Posterior cingulate gyrus (tissue), 11 donors: ENCODE results near the gene HSF4.

Experiments
- DNase-seq, 10 donors: peaks; one replicate each; pipeline versions ENCODE4 v3.0.0 to v3.0.0-alpha.2; 2020 to 2021; ENCODE audit warnings: mixed read lengths in 3 of 10
- intact Hi-C: fragments of 100-400 bp; cut with DNase I; formaldehyde crosslinking; loops from one replicate; pipeline ENCODE4 v1.15.1; 2023

HSF4 gene

DNA sequence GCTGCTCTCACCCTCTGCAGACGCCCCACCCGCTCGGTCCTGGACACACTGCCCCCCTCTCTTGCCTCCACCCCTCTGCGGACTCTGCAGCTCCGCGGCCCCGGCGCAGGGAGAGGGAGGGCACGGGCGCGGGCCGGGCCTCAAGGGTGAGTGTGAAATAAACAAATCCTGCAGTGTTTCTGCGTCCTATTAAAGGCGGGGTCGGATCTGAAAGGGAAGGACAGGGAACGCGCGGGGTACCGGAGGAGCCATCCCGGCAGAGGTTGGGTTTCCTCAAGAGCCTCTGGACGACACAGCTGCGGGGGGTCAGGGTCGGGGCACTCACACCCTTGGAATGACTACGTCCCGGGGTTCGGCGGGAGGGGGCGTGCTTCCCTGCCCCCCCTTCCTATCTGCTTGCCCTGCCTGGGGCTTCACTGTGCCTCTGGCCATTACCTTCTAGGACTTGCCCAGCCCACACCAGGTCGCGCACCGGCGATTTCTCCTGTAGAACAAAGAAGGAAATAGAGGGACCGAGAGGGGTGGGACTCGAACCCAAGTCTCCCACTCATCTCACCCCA, 466 bp upstream of the HSF4 start:
- DNase-seq, result peak in 2 of 10 donors; percentile 45 to 93
- intact Hi-C loops, result no loop called here

DNA sequence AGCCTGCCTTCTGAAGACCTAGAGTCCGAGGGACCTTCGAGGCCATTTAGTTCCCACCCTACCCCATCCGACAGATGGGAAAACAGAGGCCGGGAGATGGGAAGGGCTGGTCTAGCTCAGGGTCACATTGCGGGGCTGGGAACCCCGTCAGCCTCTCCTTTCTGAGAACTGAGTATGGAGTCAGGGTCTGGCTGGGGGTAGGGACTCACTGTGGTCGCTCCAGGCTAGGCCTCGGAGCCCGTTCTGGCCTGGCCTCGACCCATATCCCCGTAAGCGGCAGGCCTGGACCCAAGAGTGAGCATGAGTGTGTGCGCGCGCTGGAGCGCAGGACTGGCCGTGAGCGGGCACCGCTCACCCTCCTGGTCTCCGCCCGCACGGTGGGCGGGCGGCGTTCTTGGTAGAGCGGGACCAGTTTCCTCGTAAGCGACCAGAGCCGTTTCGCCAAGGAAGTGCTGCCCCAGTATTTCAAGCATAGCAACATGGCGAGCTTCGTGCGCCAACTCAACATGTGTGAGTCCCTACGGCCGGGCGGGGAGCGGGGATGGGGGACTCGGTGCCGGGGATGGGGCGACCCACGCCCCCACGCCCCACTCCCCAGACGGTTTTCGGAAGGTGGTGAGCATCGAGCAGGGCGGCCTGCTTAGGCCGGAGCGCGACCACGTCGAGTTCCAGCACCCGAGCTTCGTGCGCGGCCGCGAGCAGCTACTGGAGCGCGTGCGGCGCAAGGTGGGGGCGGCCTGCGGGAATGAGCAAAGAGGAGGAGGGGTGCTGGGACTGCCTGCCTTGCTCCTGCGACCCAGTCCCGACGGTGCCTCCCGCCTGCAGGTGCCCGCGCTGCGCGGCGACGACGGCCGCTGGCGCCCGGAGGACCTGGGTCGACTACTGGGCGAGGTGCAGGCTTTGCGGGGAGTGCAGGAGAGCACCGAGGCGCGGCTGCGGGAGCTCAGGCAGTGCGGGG, 855 bp downstream of the HSF4 start:
- peak in 1 of 10 donors; percentile 86 for DNase-seq
- intact Hi-C loops, result no loop called here

DNA sequence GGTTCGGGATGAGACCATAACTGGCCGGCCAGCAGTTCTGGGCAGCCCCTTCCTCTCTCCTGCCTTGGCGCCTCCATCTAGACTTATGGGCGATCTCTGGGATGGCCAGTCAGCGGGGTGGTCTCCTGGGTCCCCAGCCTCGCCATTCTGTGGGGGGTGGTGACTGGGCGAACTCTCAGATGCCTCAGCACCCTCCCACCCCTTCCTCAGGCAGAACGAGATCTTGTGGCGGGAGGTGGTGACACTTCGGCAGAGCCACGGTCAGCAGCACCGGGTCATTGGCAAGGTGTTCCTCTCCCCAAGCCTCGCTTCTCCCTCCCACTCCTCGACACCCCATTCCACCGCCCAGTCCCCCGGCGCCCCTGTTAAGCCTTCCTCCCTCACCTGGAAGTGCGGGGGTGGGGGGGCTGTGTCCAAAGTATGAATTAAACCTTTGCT, 1.6 kb downstream of the HSF4 start:
- DNase-seq, result no peak
- intact Hi-C loops, result no loop called here

DNA sequence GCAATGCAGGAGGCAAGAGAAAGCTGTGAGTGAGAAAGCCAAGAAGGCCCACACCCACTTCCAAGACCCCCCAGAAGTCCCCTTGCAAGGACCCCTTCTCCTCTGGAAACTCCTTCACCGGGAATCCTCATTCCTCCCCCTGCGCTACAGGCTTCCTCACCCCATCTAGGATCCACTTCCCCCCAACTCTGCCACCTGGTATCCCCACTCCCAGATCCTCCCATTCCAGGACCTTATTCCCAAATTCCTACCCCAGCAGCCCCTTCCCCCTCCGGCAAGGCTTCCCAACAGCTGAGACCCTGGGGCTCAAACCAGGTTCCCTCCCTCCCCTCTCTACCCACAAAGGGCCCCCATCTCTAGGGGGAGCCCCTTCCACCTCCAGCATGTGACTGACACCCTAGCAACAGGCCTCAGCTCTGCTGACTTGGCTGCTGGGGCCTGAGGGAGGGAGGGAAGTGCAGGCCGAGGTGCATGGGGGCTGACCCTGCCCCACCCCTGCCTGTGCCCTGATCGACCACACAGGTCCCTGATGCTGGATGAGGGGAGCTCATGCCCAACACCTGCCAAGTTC, 2.1 kb downstream of the HSF4 start:
- intact Hi-C loops, result no loop called here
- no peak for DNase-seq

DNA sequence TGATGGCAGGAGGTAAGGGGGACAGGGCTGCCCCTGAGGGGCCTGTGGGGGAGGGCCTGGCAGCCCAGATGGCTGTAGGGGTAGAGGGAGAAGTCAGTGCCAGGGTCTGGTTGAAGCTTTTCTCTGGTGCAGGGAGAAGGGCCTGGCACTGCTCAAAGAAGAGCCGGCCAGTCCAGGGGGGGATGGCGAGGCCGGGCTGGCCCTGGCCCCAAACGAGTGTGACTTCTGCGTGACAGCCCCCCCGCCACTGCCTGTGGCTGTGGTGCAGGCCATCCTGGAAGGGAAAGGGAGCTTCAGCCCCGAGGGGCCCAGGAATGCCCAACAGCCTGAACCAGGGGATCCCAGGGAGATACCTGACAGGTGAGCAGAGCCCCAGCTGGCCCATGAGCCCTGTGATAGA, 3.0 kb downstream of the HSF4 start:
- no peak for DNase-seq
- intact Hi-C loops, result no loop called here

DNA sequence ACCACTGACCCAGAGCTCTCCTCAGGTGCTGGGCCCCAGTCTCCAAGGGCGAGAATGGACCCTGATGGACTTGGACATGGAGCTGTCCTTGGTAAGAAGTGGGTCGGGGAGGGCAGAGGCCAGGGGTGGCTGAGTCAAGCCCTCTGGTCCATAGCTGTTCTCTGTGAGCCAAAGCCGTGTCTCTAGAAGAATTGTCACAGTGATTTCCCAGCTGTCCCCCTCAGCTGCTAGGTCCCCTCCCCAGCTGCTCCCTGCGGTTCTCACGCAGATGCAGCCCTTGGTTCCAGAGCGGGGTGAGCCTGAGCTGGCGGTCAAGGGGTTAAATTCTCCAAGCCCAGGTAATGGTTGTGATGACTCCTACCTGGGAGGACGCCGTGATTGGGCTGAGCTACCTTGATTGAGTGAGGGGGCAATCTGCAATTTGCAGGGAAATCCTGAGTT, 4.5 kb downstream of the HSF4 start:
- intact Hi-C loops, result no loop called here
- DNase-seq, result no peak

DNA sequence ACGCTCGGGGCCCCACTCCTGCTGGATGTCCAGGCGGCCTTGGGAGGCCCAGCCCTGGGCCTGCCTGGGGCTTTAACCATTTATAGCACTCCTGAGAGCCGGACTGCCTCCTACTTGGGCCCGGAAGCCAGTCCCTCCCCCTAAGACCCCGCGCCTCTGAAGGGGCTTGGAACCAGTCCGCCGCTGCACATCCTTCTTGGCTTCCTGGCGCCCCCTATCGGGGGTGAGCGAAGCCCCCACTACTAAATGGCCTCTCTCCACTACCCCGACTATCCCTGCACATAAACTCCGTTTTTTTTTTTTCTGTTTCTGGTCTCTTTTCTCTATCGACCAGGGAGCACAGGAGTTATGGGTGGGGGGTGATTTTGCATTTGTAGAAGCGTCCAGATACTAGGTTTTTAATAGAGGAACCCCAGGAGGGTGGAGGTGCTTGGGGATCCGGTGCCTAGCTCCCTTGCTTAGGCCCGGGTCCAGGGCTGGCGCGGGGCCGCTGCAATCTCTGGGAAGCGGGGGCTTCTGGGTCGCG, 5.2 kb downstream of the HSF4 start:
- peak in 1 of 10 donors; percentile 54 for DNase-seq
- intact Hi-C loops, result no loop called here

DNA sequence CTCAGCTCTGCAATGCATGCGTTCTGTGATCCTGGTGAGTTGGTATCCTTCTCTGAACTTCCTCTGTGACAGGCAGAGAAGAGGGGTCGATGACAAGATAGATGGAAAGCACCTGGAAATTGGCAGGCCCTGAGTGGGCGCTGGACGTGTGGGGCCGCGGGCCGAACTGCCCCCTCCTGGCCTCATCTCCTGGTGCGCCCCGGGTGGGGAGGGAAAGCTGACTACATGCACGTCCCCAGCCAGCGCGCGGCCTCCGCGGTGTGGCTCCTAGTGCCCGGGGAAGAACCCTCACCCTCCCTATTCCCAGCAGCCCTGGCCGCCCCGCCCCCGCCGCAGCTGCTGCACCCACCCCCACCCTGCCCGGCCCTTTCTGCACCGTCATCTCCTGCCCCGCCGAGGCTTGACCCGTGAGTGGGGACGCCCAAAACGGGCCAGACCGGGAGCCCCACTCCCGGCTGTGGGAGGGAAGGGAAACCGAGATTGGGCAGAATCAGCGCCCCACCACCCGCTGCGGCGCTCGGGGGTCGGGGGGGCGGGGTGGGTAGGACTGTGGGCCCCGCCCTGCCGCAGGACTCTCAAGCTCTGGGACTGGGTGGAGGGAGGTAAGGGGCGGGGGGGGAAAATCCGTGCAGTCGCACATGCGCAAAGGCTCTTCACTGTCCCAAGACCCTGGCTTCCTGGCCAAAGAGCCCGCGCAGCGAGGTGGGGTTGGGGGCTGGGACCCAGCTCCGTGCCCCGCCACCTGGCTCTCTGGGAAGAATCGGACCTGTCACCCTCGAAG, 5.8 kb downstream of the HSF4 start, which contains the start of gene NOL3:
NOL3 (plus strand) TSS at position 371 of the 781 bp plus-strand sequence.
- DNase-seq, result peak in 7 of 10 donors; percentile 46 to 95 (median 66)
- intact Hi-C loops, result no loop called here

DNA sequence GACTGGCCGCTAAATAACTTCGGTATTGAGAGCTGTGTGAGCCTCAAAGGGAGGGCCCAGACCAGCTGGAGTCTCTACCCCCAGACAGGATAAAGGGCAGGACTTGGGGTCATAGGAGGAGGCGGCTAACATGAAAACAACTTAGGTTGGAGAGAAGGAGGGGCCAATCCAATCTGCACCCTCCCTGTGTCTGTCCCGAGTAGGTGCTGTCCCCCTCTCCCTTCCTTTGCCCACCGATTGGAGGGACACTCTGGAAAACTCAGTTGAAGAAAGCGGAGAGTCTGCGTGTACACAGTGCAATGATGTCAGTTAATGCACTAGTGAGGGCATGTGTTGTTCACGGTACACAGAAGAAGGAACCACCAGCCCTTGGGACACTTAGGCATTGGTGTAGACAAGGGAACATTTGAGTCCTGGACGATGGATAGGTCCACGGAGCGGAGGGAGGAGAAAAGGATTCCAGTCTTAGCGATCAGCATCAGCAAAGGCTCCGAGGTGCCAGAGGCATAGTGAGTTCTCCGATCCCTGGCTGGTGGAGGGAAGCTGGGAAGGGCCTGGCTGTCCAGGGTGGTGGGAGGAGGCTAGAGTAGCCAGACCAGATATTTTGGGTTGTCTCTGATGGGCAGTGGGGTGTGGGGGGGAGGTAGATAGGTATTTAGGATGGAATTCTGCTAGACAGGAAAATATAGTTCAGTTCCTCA, 6.6 kb downstream of the HSF4 start:
- intact Hi-C loops, result no loop called here

DNA sequence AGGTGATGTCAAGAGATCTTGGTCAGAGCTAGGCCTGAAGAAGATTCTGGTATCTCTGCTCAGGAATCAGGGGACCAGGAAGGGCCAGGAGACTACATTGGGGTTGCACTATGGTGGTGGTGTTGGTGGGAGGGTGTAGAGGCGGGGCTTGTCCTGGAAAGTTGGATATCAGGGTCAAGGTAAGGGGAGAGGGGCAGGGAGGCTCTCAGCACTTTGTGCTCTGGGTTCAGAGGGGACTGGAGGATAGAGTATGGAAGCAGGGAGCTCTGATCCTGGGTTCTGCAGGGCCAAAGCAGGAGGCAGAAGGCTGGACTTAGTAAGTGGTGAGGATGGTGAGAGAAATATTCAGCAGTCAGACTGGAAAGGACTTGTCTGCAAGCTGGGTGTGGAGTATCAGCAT, 8.8 kb downstream of the HSF4 start:
- DNase-seq, result no peak

More for the DNA sequence above, 6.6 kb downstream of the HSF4 start:
- no peak for DNase-seq

DNA sequence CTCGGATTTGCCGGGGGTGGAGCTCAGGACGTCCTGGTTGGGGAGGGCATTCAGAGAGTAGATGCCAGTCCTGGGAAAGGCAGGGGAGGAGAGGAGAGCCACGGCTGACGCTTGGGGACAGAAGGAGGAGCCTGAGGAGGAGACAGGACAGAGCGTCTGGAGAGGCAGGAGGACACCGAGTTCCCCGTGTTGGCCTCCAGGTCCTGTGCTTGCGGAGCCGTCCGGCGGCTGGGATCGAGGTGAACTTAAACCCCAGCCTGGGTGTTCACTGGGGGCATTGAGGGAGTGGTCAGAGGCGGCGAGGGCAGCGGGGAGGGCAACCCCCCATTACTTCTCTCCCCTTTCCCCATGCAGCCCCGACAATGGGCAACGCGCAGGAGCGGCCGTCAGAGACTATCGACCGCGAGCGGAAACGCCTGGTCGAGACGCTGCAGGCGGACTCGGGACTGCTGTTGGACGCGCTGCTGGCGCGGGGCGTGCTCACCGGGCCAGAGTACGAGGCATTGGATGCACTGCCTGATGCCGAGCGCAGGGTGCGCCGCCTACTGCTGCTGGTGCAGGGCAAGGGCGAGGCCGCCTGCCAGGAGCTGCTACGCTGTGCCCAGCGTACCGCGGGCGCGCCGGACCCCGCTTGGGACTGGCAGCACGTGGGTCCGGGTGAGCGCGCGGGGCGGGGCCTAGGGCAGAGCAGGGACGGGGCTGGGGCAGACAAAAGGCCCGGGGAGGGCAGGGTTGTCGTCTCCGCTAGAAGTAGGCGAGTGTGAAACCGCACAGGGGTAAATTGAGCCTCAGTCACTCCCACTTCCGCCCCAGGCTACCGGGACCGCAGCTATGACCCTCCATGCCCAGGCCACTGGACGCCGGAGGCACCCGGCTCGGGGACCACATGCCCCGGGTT, 9.5 kb downstream of the HSF4 start:
- intact Hi-C loops, result no loop called here
- DNase-seq, result peak; percentile 61 to 97 (median 85)

More for the DNA sequence above, 8.8 kb downstream of the HSF4 start:
- intact Hi-C loops, result no loop called here

DNA sequence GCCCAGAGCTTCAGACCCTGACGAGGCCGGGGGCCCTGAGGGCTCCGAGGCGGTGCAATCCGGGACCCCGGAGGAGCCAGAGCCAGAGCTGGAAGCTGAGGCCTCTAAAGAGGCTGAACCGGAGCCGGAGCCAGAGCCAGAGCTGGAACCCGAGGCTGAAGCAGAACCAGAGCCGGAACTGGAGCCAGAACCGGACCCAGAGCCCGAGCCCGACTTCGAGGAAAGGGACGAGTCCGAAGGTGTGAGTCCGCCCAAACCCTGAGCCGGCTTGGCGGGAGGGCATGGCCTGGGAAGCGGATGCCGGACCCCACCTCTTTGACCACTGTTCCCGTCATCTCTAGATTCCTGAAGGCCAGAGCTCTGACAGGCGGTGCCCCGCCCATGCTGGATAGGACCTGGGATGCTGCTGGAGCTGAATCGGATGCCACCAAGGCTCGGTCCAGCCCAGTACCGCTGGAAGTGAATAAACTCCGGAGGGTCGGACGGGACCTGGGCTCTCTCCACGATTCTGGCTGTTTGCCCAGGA, 10.2 kb downstream of the HSF4 start:
- DNase-seq, result no peak
- intact Hi-C loops, result no loop called here

DNA sequence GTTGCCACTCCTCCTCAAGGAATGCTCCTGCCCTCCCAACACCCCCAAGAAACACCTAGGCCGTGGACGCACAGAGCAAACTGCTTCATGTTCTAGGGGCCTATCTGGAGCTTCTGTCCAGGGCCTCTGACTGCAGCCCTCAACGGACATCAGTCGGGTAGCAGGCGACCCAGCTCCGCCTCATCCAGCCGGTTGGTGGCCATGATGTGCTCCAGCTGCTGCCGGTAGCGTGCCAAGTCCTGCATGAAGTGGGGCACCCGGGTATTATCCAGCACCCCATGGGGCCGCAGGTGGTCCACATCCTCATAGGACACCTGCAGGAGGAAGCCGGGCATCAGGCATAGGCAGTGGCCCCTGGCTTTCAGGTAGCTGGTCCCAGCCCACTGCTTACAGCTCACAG, 12.1 kb downstream of the HSF4 start:
- DNase-seq, result peak in 1 of 10 donors; percentile 85
- intact Hi-C loops, result no loop called here

DNA sequence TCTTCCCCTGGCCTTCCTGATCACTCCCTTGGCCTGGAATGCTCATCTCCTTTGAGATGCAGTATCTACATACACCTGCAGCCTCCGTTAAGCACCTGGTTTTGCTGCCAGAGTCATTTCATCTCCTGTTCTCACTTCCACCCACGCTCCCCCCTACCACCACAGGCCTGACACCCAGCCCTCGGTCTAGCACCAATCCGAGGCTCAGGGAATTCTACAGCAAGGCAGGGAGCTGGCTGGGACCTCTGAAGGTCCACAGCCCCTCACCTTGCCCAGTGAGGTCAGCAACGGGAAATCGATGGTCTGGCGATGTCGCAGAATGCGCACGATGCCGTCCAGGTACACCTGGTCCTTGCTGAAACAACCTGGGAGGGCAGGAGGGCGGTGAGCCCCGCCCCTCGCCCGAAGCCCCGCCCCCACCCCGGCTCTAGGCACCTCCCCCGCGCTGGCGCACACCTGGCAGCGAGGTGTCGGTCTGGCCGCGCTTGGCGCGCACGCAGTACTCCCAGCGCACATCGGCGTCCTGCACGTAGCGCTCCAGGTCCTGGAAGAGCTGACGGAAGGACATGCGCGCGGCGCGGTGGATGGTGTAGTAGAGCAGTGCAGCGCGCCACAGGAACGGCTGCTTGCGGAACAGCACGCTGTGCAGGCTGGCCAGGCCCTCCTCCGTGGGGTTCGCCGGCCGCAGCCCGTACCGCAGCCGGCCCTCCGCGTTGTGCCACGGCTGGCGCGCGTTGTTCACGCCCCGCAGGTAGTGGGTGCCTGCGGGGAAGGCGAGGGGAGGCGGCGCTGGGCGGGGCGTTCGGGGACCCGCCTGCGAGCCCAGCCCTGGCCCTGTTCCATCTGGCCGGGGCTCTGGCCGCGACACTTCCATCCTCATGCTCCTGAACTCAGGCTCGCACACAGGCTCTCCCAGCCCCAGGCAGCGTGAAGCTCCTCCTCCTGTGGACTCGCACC, 13.5 kb downstream of the HSF4 start:
- intact Hi-C loops, result no loop called here
- peak in 9 of 10 donors; percentile 35 to 94 (median 74) for DNase-seq

DNA sequence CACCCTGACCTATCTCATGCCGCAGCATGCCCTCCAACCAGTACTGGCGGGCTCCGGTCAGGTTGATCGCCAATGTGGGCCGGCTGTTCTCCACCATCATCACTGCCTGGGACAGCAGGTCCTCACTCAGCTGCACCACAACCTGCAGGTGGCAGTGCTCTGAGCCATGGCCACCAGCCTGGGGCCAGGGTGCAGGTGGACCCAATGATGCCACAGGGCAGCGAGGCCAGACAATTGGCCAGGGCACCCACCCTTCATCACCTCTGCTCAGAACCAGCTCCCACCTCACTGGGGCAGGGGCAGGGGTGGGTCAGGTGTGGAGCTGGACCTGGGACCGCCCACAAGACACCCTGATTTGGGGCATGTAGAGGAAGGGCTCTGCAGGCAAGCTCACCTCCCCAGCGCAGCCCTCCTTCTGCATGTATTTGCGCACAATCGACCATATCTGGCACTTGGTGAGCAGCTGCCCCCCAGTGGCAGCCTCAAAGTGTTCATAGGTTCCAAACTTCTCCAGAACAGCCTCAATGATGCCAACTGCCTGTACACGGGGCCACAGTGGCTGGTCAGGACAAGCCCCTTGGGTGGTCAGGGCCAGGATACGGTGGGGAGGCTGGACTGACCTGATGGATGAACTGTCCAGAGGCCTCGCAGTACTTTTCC, 15.0 kb downstream of the HSF4 start:
- DNase-seq, result peak in 1 of 10 donors; percentile 86
- intact Hi-C loops, result no loop called here

DNA sequence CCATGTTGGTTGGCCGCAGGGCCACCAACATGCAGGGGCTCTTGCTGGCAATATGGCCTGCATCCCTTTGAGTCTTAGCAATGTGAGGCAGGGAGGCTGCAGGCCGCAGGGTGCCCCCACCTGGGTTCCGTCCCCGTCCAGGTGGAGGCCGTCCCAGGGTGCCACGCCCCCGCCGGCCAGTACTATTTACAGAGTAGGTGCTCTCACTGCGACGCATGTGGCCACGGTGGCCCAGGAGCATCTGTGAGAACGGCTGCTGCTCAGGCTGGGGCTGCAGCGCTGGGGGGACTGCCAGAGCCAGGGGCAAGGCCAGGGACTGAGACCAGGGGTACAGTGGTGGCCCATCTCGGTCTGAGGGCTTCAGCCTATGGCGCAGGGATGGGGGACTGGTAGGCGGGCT, 15.6 kb downstream of the HSF4 start:
- intact Hi-C loops, result no loop called here
- no peak for DNase-seq

DNA sequence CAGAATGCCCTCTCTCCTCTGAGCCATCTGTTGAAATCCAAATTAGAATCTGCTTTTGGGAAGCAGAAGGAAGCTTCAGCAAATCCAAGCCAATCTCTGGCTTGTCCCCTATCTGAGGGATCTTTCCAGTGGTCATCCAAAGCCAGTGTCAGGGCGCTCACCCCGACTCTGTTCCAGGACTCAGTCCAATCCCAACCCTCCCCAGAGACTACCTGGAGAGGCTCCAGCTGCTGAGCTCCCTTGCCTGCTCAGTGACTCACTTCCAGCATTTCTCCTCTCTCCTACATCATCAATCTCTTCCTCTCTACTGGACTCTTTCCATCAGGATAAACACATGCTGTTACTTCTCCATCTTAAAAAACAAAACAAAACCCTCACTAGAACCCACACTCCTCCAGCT, 16.8 kb downstream of the HSF4 start:
- no peak for DNase-seq
- intact Hi-C loops, result no loop called here
